GM19468 (cell line): ENCODE data around the gene SMG7.

Experiments
- ATAC-seq: cut with Tn5 transposase; IDR thresholded peaks from one replicate; pipeline ENCODE4 v1.9.1; 2021; ENCODE audit warnings: mild to moderate bottlenecking, moderate library complexity, moderate number of reproducible peaks; ENCODE audit not compliant: unreplicated experiment; ENCODE audit errors: extremely low read depth

The SMG7 gene

GRCh38 chr1:183508694-183509093, 36.4 kb downstream of the SMG7 start:
- no peak for ATAC-seq

DNA sequence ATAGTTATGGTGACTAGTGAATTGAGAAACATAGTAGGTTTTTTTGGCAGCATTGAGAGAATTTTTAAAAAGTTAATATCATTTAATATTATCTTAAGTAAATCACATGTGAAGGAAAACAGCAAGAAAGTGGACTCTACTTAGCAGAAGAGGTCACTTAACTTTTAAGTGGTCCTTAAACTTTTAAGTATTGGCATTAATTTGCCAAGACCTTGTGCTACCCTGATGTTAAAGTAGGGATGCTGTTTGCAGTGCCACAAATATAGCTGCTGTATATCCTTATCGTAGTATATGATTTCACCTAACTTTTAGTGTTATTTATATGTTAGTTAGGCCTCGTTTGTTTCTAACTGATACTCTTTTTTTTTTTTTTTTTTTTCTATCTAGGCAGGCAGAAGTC, 40.2 kb downstream of the SMG7 start:
- ATAC-seq, result no peak

DNA sequence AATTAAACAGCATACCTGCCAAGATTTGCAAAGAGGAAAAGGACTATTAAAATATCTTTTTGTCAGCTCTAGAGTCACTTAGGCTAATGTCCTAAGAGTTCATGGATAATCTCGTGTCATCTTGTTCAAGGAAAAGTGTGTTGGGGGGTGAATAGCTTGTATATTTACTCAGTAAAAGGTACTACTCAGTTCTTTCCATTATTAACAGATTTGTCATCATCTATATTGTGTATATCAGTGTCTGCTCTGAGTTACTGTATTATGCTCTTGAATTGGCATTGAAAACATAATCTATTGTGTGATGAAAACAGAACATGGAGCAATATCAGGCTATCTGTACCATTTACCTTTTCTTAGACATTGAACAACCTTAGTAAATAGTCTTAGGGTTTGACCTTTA, 41.9 kb downstream of the SMG7 start:
- ATAC-seq, result no peak

DNA sequence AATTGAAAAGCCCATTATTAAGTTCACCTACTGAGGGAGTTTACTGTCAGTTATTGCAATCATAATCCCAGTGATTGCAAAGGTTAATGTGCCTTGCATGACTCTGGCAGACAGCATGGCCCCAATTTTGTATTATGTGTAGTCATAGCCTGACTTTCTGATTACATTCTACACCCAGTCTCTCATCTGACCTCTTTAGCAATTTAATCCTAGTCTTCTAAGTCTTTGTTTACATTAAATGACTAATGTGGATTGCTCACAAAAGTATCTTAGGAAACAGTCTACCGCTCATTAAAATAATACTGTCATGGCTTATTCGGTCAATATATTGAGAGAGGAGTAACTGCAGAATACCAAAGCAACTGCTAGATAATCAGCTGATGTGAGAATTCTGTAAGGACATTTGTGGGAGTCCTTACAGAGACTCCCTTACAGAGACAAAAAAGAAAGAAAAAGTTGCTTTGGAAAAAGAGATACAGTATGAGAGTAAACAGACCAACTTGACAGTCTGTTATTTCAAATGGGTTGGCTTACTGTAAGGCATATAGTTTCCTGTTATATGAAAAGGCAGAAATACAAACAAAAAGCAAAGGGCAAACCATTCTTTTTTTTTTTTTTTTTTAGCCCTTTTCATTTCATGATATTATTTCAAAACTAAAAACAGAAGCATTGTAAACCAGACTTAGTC, 42.8 kb downstream of the SMG7 start:
- no peak for ATAC-seq

GRCh38 chr1:183516725-183517124, 44.4 kb downstream of the SMG7 start:
- ATAC-seq, result no peak

GRCh38 chr1:183517401-183517800, 45.1 kb downstream of the SMG7 start:
- no peak for ATAC-seq

DNA sequence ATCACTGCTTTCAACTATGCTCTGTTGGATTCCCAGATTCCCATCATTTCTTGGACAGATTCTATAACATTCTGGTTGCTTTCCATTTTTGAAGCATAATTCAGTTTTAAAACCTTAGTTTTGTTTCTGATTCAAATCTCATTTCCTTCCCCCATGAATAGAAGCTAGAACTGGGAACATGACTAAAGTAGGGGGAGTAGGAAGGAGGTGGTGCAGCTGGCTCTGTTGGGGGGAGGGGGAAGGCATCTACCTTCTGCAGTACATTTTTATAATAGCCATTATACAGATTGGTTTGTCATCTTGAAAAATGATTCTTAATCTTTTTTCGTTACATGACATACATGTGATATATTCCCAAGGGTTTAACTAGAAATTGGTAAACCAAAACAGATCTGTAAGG, 48.1 kb downstream of the SMG7 start:
- ATAC-seq, result no peak

GRCh38 chr1:183522104-183522503, 49.8 kb downstream of the SMG7 start:
- no peak for ATAC-seq

DNA sequence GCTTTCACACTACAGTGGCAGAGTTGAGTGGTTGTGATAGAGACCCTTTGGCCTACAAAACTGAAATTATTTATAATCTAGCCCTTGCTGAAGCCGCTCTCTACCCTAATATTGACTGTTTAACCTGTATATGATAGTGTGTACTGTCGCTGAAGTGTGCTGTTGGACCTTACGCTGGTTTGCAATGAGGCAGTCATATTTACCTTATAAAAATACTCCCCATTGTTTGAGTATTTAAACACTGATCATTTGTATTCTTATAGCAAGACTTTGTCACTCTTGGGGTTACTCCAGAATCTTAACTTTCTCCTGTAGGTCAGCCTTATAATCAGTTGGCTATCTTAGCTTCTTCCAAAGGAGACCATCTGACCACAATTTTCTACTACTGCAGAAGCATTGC, 56.3 kb downstream of the SMG7 start:
- no peak for ATAC-seq

- ATAC-seq, result no peak
Observed at GRCh38 chr1:183533617-183534174, 61.4 kb downstream of the SMG7 start.

DNA sequence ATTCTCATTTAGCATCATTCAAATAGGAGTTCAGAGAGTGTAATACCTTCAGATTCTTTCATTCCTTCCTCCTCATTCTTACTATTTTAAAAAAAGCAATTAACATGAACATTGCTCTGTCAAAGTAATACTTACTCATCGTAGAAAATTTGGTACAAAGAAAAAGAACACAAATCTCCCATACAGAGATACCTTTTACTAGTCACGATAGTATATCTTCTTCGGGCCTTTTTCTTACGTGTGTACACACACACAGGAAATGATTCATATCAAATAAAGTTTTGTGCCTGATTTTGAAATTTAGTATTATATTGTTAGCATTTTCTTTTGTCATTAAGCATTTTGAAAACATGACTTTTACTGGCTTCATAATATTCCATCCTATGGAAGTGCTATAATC, 65.1 kb downstream of the SMG7 start:
- no peak for ATAC-seq

GRCh38 chr1:183543619-183544204, 71.4 kb downstream of the SMG7 start:
- no peak for ATAC-seq

DNA sequence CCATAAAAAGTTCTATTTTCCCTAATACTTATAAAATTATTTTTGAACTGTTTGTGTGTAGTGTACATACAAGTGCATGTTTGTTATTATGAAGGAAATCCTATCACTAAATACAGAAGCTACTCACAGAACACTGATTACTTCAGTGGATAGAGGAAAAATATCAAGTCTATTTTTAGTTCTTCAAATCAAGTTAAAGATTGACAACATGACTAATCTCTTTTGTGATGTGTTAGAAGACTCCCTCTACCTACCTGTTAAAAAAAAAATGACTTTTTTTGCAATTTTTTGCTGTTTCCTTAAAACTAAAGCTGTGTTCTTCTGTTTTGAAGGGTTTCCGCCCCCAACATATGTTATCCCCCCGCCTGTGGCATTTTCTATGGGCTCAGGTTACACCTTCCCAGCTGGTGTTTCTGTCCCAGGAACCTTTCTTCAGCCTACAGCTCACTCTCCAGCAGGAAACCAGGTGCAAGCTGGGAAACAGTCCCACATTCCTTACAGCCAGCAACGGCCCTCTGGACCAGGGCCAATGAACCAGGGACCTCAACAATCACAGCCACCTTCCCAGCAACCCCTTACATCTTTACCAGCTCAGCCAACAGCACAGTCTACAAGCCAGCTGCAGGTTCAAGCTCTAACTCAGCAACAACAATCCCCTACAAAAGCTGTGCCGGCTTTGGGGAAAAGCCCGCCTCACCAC, 72.4 kb downstream of the SMG7 start:
- no peak for ATAC-seq

DNA sequence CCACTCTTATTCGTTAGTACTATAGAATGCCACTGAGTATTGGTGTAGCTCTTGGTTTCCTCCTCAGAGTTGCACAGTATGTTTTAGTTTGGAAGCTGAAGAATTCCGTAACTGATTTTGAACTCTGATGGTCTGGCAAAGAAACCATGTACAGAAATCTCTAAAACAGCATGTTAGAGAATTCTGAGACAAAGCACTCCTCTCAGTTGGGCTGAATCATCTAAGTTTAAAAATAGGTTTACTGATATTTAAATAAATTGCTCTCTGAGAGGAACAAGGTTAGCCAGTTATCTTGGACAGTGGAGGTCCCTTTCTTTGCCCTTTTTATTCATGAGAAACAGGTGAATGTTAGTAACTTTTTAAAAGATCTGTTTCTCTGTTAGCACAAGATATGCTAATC, 74.1 kb downstream of the SMG7 start:
- ATAC-seq, result no peak

- no peak for ATAC-seq
Observed at GRCh38 chr1:183548116-183548515, 75.8 kb downstream of the SMG7 start.

DNA sequence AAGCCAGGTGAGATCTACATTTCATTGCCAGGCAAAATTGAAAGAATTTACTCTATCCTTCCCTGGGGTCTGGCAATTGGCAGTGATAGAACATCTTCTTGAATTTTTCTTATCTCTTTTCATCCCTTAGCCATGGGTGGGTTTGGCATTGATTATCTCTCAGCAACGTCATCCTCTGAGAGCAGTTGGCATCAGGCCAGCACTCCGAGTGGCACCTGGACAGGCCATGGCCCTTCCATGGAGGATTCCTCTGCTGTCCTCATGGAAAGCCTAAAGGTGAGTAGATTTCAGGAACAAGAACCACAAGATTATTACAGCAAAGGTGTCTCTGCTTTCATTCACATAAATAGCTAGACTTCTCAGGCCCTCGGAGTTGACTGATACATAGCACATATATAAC, 78.6 kb downstream of the SMG7 start:
- ATAC-seq, result no peak

GRCh38 chr1:183551924-183552323, 79.6 kb downstream of the SMG7 start:
- ATAC-seq, result no peak

- no peak for ATAC-seq
Observed at GRCh38 chr1:183552441-183552840, 80.1 kb downstream of the SMG7 start.

DNA sequence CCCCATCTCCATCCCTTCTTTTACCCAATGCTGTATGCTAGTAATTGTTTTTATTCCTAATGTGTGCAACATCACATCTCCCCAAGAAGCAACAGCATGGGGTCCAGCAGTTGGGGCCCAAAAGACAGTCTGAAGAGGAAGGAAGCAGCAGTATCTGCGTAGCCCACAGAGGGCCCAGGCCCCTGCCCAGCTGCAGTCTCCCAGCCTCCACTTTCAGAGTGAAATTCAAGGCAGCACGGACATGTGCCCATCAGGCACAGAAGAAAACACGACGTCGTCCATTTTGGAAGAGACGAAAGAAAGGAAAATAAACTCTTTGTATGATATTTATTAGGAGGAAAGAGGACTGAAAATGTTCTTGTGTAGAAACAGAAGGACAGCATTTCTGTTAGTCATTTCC, 80.6 kb downstream of the SMG7 start:
- no peak for ATAC-seq

DNA sequence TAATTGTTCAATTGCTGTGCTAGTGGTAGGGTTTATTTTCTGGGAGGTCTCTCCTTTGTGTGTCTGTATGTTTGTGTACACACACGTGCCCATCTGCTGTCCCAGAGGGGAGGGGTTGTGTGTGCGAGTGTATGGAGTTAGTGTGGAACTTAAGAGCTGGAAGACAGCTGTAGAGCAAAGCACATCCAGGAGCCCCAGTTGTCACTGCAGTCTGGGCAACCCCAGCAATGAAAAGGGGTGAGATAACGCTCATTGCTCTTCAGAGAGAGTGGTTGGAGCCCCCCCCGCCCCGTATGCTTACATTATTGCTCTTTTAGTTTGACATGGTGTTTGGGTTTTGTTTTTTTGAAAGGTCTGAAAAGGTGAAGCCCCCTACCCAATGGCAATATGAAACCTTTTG, 81.0 kb downstream of the SMG7 start:
- ATAC-seq, result no peak

DNA sequence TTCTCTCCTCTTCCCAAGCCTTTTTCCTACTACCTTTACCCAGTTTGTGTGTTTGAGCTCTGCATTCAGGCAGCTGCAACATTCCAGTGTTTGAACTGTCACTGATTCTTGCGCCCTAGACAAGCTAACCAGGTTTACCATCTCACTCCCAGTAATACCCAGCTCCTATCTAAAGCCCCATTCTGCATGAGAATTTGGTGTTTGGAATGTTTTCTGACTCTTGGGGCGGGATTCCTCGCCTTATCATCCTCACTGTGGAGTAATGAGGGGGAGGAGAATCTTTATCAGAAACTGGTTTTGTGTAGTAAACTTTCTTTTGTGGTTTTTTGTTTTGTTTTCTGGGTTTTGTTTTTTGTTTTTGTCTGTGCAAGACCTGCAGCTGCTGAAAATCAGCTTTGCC, 81.5 kb downstream of the SMG7 start:
- ATAC-seq, result no peak
